Measurements from ENCODE around the gene PPP2R2B. TPM values are rescaled to one million over a fixed set of nuclear protein-coding genes. Genes with fewer than 3 reads are reported as not detected.

PPP2R2B gene
- total RNA-seq, 1 experiment from 2014 or later = not detected

DNA sequence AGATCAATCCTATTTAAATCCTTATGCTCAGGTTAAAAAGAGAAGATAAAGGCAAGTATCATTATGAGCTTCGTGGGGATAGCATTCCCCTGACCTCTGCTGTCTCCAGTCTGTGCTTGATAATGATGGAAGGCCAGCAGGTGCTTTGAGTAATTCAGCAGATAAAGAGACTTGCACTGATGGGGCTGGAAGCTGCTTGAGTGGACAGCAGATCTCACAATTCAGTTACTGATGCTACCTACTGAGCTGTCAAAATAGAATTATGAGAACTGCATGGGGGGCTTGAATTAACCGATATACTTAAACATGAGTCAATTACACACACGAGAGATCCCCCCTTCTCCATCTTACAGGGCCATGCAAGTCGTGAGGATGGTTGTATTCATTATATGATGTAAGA lies 254.9 kb downstream of the PPP2R2B start:
- no peak for DNase-seq (ENCODE audit: low spot score)
- no peak overlapping the region for H3K27ac ChIP-seq (ENCODE audit: low read depth, low read length, poor library complexity, severe bottlenecking)
- H3K4me3 ChIP-seq (ENCODE audit: low read depth, low read length, poor library complexity, severe bottlenecking) = no peak overlapping the region
- ChIA-PET POLR2A (ENCODE audit: low non-redundant PET) (no interaction called here), CTCF (no interaction called here)
- no peaks in the 10 kb centered on the region for H3K4me1 ChIP-seq (ENCODE audit: insufficient read depth, low read length, poor library complexity, severe bottlenecking)
- H3K27me3 ChIP-seq (replicated peaks; ENCODE audit: insufficient read depth, low read depth, low read length, poor library complexity) = peaks cover 58% of the 10 kb centered on the region
- intact Hi-C loops (cut with micrococcal nuclease; ENCODE audit: unreplicated experiment) = no loop called here
- BruUV-seq (replicated peaks) = no TSS peak
- H3K36me3 ChIP-seq (ENCODE audit: insufficient read depth, low read length, poor library complexity, severe bottlenecking) = no peaks in the 10 kb centered on the region
- no peak for TF ChIP-seq EZH2 (IDR thresholded peaks at IDR 0.05; ENCODE audit: borderline replicate concordance, low read depth, low read length, poor library complexity, severe bottlenecking)
- TF ChIP-seq, protein P1, sequence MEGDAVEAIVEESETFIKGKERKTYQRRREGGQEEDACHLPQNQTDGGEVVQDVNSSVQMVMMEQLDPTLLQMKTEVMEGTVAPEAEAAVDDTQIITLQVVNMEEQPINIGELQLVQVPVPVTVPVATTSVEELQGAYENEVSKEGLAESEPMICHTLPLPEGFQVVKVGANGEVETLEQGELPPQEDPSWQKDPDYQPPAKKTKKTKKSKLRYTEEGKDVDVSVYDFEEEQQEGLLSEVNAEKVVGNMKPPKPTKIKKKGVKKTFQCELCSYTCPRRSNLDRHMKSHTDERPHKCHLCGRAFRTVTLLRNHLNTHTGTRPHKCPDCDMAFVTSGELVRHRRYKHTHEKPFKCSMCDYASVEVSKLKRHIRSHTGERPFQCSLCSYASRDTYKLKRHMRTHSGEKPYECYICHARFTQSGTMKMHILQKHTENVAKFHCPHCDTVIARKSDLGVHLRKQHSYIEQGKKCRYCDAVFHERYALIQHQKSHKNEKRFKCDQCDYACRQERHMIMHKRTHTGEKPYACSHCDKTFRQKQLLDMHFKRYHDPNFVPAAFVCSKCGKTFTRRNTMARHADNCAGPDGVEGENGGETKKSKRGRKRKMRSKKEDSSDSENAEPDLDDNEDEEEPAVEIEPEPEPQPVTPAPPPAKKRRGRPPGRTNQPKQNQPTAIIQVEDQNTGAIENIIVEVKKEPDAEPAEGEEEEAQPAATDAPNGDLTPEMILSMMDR (conservative IDR thresholded peaks at IDR 0.05; ENCODE audit: low read depth, low read length) = no peak
- H3K9me3 ChIP-seq (ENCODE audit: low read depth, low read length, poor library complexity, severe bottlenecking) = no peaks in the 10 kb centered on the region

- TF ChIP-seq, protein P1 (conservative IDR thresholded peaks at IDR 0.05; ENCODE audit: low read depth, low read length) = no peak
- no peaks in the 10 kb centered on the region for H3K36me3 ChIP-seq (ENCODE audit: insufficient read depth, low read length, poor library complexity, severe bottlenecking)
- intact Hi-C loops (cut with micrococcal nuclease; ENCODE audit: unreplicated experiment) = no loop called here
- DNase-seq (ENCODE audit: low spot score) = no peak
- peaks cover 53% of the 10 kb centered on the region for H3K27me3 ChIP-seq (replicated peaks; ENCODE audit: insufficient read depth, low read depth, low read length, poor library complexity)
- CTCF ChIA-PET = no interaction called here
- no peak overlapping the region for H3K4me3 ChIP-seq (ENCODE audit: low read depth, low read length, poor library complexity, severe bottlenecking)
- no peak overlapping the region for H3K27ac ChIP-seq (ENCODE audit: low read depth, low read length, poor library complexity, severe bottlenecking)
- H3K9me3 ChIP-seq (ENCODE audit: low read depth, low read length, poor library complexity, severe bottlenecking) = no peaks in the 10 kb centered on the region
- POLR2A ChIA-PET (ENCODE audit: low non-redundant PET) = no interaction called here
- no TSS peak for BruUV-seq (replicated peaks)
- H3K4me1 ChIP-seq (ENCODE audit: insufficient read depth, low read length, poor library complexity, severe bottlenecking) = no peaks in the 10 kb centered on the region
Observed at GRCh38 chr5:146623009-146623408, 255.5 kb downstream of the PPP2R2B start.

- ChIA-PET CTCF (no interaction called here), POLR2A (ENCODE audit: low non-redundant PET) (no interaction called here)
- TF ChIP-seq, protein P1 (conservative IDR thresholded peaks at IDR 0.05; ENCODE audit: low read depth, low read length) = peak; percentile 51
- no peak for TF ChIP-seq EZH2 (IDR thresholded peaks at IDR 0.05; ENCODE audit: borderline replicate concordance, low read depth, low read length, poor library complexity, severe bottlenecking)
- no TSS peak for BruUV-seq (replicated peaks)
- intact Hi-C loops (cut with micrococcal nuclease; ENCODE audit: unreplicated experiment) = no loop called here
- Histone ChIP-seq H3K4me3 (ENCODE audit: low read depth, low read length, poor library complexity, severe bottlenecking) (no peak overlapping the region), H3K9me3 (ENCODE audit: low read depth, low read length, poor library complexity, severe bottlenecking) (no peaks in the 10 kb centered on the region), H3K36me3 (ENCODE audit: insufficient read depth, low read length, poor library complexity, severe bottlenecking) (no peaks in the 10 kb centered on the region), H3K4me1 (ENCODE audit: insufficient read depth, low read length, poor library complexity, severe bottlenecking) (no peaks in the 10 kb centered on the region), H3K27me3 (replicated peaks; ENCODE audit: insufficient read depth, low read depth, low read length, poor library complexity) (peaks cover 53% of the 10 kb centered on the region), H3K27ac (ENCODE audit: low read depth, low read length, poor library complexity, severe bottlenecking) (no peak overlapping the region)
- no peak for DNase-seq (ENCODE audit: low spot score)
Observed at GRCh38 chr5:146622391-146622790, 256.2 kb downstream of the PPP2R2B start.
